CD8-positive, alpha-beta memory T cell (primary cell): ENCODE results near the gene FBLIM1. TPM values are rescaled to one million over a fixed set of nuclear protein-coding genes. Genes with fewer than 3 reads are reported as not detected.

ENCODE experiments used
- CTCF ChIA-PET: fragments of 350-600 bp; sonication (Branson Sonifier 250); formaldehyde crosslinking; loops from one replicate; lab custom pipeline; 2021; ENCODE audit warnings: antibody characterized with exemption; lab: Charles Lee
- POLR2A ChIA-PET: fragments of 350-600 bp; sonication (Branson Sonifier 250); formaldehyde crosslinking; loops from one replicate; lab custom pipeline; 2021; ENCODE audit warnings: antibody characterized with exemption; lab: Charles Lee
- DNase-seq, 5 donors: peaks; one replicate each; pipeline versions ENCODE4 v3.0.0 to v3.0.0-alpha.2; 2020 to 2022; ENCODE audit warnings: mixed read lengths in 1 of 5
- H3K27ac ChIP-seq: one replicate; pipeline ENCODE4 v1.7.0; 2013; ENCODE audit warnings: low read depth, mild to moderate bottlenecking, low read length, moderate library complexity
- H3K27me3 ChIP-seq: 2 replicates; pipeline ENCODE4 v1.7.0; 2013; ENCODE audit warnings: low read length, mild to moderate bottlenecking; ENCODE audit not compliant: insufficient read depth, poor library complexity, severe bottlenecking
- H3K36me3 ChIP-seq: 2 replicates; pipeline ENCODE4 v1.7.0; 2013; ENCODE audit warnings: mild to moderate bottlenecking, low read length, moderate library complexity; ENCODE audit not compliant: insufficient read depth
- H3K4me1 ChIP-seq: 2 replicates; pipeline ENCODE4 v1.7.0; 2013; ENCODE audit warnings: mild to moderate bottlenecking, low read length, moderate library complexity; ENCODE audit not compliant: insufficient read depth
- H3K4me3 ChIP-seq: 2 replicates; pipeline ENCODE4 v1.7.0; 2013; ENCODE audit warnings: mild to moderate bottlenecking, low read length
- H3K9me3 ChIP-seq: 2 replicates; pipeline ENCODE4 v1.7.0; 2013; ENCODE audit warnings: mild to moderate bottlenecking, low read length
- H3K27ac Mint-ChIP-seq, 8 donors: one replicate each; pipeline ENCODE4 v1.8.0; 2020 to 2021; ENCODE audit warnings: mixed read lengths in 8 of 8, mild to moderate bottlenecking in 6 of 8, inconsistent platforms in 3 of 8, moderate library complexity in 3 of 8
- H3K27me3 Mint-ChIP-seq, 2 donors: one replicate each; pipeline ENCODE4 v1.8.0; 2020 to 2021; ENCODE audit warnings: mixed read lengths in 2 of 2, mild to moderate bottlenecking in 1 of 2, moderate library complexity in 1 of 2
- H3K36me3 Mint-ChIP-seq, 3 donors: one replicate each; pipeline ENCODE4 v1.8.0; 2020 to 2021; ENCODE audit warnings: mixed read lengths in 3 of 3, inconsistent platforms in 1 of 3, mild to moderate bottlenecking in 1 of 3
- H3K4me1 Mint-ChIP-seq, 3 donors: one replicate each; pipeline ENCODE4 v1.8.0; 2020 to 2021; ENCODE audit warnings: mixed read lengths in 3 of 3, inconsistent platforms in 1 of 3, mild to moderate bottlenecking in 1 of 3
- H3K4me3 Mint-ChIP-seq, 7 donors: one replicate each; pipeline ENCODE4 v1.8.0; 2020 to 2021; ENCODE audit warnings: mixed read lengths in 7 of 7, mild to moderate bottlenecking in 6 of 7, moderate library complexity in 4 of 7, inconsistent platforms in 2 of 7
- H3K9me3 Mint-ChIP-seq, 5 donors: one replicate each; pipeline ENCODE4 v1.8.0; 2020 to 2022; ENCODE audit warnings: mixed read lengths in 5 of 5, mild to moderate bottlenecking in 3 of 5, moderate library complexity in 2 of 5, inconsistent platforms in 1 of 5
- polyA plus RNA-seq: library from polyadenylated mRNA; unstranded; fragments of 300-500 nt; fragmentation: Illumina TruSeq; gene quantifications from one replicate; pipeline ENCODE4 v1.2.3, GENCODE V29; 2021
- total RNA-seq, 2 experiments: library from RNA; stranded (reverse); gene quantifications; one replicate each; pipeline ENCODE4 v1.2.3, GENCODE V29; 2021

Gene FBLIM1
- total and polyA plus RNA-seq, 3 experiments from 2014 or later: not detected

DNA sequence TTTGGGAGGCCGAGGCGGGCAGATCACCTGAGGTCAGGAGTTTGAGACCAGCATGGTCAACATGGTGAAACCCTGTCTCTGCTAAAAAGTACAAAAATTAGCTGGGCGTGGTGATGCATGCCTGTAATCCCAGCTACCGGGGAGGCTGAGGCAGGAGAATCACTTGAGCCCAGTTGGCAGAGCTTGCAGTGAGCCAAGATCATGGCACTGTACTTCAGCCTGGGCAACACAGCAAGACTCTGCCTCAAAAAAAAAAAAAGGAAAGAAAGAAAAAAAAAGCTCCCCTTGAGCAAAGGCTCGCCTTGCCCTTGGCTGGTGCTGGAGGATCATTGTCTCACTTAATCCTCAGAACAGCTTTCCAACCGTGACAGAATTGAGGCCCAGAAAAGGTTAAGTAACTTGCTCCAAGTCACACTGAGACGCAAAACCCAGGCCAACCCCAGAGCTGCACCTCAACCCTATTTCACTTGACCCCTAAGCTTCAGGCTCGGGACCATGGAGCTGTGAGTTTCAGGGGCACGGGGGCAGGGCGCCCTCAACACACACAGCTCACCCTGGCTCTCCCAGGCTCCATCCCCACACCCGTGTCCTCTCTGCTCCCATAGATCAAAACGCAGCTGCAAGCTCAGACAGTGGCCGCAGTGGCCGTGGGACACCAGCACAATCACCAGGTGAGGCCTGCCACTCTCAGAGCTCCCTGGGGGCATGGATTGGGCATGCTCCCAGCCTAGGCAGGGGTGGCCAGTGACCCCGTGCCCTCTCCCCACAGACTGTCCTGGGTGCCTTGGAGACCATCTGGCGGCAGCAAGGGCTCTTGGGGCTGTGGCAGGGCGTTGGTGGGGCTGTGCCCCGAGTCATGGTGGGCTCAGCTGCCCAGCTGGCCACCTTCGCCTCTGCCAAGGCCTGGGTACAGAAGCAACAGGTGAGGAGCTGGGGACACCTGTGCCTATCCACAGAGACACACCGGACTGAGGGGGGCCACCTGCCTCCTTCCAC is 21.0 kb upstream of the FBLIM1 start:
- Mint-ChIP-seq H3K4me3 (no peak overlapping the region), H3K27me3 (no peaks in the 10 kb centered on the region), H3K4me1 (peaks cover 3 to 6% (median 6%) of the 10 kb centered on the region in 3 donors), H3K9me3 (no peaks in the 10 kb centered on the region), H3K36me3 (peaks cover 0 to 21% (median 0%) of the 10 kb centered on the region in 3 donors), H3K27ac (peak overlapping the region in 4 of 8 donors; percentile 3 to 83 (median 36))
- Histone ChIP-seq H3K36me3 (no peaks in the 10 kb centered on the region), H3K4me3 (no peak overlapping the region), H3K27me3 (no peaks in the 10 kb centered on the region), H3K9me3 (no peaks in the 10 kb centered on the region), H3K27ac (no peak overlapping the region), H3K4me1 (peaks cover 5% of the 10 kb centered on the region)
- CTCF ChIA-PET: interaction anchor here (0.6 to 1.9 kb wide), 4 partner anchors 8 to 146 kb away, joined by 3 to 4 read pairs (median 4); no protein-coding TSS in a partner anchor
- POLR2A ChIA-PET: no interaction called here
- no peak for DNase-seq

- H3K4me3 Mint-ChIP-seq: no peak overlapping the region
- peaks cover 3 to 6% (median 6%) of the 10 kb centered on the region in 3 donors for H3K4me1 Mint-ChIP-seq
- Histone ChIP-seq H3K36me3 (no peaks in the 10 kb centered on the region), H3K4me3 (no peak overlapping the region), H3K4me1 (peaks cover 5% of the 10 kb centered on the region), H3K9me3 (no peaks in the 10 kb centered on the region), H3K27ac (no peak overlapping the region), H3K27me3 (no peaks in the 10 kb centered on the region)
- H3K9me3 Mint-ChIP-seq: no peaks in the 10 kb centered on the region
- CTCF ChIA-PET: interaction anchor here (1.2 to 1.9 kb wide), 2 partner anchors 17 to 147 kb away, joined by 3 to 4 read pairs; no protein-coding TSS in a partner anchor
- peaks cover 0 to 11% (median 0%) of the 10 kb centered on the region in 3 donors for H3K36me3 Mint-ChIP-seq
- POLR2A ChIA-PET: no interaction called here
- DNase-seq: no peak
- peak overlapping the region in 1 of 8 donors; percentile 54 for H3K27ac Mint-ChIP-seq
- no peaks in the 10 kb centered on the region for H3K27me3 Mint-ChIP-seq
These were observed 20.0 kb upstream of the FBLIM1 start for GRCh38 chr1:15738416-15739113.

DNA sequence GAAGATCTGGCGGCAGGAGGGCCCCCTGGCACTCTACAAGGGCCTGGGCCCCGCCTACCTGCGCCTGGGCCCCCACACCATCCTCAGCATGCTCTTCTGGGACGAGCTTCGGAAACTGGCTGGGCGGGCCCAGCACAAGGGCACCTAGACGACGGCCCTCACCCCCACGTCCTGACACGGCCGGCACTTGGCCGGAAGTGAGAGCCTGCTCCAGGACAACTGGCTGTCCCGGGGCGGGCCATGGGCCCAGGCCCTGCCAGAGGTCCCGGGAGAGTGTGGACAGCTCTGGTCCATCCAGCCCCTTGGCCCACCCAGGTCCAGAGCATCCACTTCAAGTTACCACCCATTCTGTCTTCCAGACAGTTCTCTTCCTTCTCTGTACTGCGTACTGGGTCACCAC is 19.3 kb upstream of the FBLIM1 start:
- no peaks in the 10 kb centered on the region for H3K27me3 Mint-ChIP-seq
- H3K27ac ChIP-seq: no peak overlapping the region
- peaks cover 3 to 6% (median 6%) of the 10 kb centered on the region in 3 donors for H3K4me1 Mint-ChIP-seq
- no peak overlapping the region for H3K4me3 Mint-ChIP-seq
- no peaks in the 10 kb centered on the region for H3K9me3 ChIP-seq
- POLR2A ChIA-PET: no interaction called here
- no peak for DNase-seq
- H3K27ac Mint-ChIP-seq: peak overlapping the region in 2 of 8 donors; percentile 42 to 90
- H3K4me1 ChIP-seq: peaks cover 5% of the 10 kb centered on the region
- H3K27me3 ChIP-seq: no peaks in the 10 kb centered on the region
- H3K36me3 ChIP-seq: no peaks in the 10 kb centered on the region
- no peaks in the 10 kb centered on the region for H3K9me3 Mint-ChIP-seq
- CTCF ChIA-PET: interaction anchor here (1.9 kb wide), 1 partner anchor 18 kb away, joined by 4 read pairs; no protein-coding TSS in a partner anchor
- peaks cover 0 to 5% (median 0%) of the 10 kb centered on the region in 3 donors for H3K36me3 Mint-ChIP-seq
- no peak overlapping the region for H3K4me3 ChIP-seq

DNA sequence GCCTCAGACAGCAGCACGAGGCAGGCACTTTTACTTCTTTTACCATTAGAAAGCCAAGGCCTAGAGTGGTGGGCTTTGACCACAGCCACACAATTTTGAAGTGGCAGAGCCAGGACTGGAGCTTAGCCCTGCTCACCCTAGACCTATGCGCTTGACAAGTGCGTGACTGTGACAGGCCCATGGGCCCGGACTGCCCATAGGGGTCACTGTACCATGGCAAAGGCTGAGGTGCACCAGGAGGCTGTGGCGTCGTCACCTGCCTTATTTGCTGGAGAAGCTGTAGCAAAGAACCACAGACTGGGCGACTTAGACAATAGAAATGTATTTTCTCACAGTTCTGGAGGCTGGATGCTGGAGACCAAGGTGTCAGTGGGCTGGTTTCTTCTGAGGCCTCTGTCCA is 18.9 kb upstream of the FBLIM1 start:
- no peaks in the 10 kb centered on the region for H3K27me3 Mint-ChIP-seq
- no peak overlapping the region for H3K4me3 Mint-ChIP-seq
- Histone ChIP-seq H3K4me1 (peaks cover 5% of the 10 kb centered on the region), H3K9me3 (no peaks in the 10 kb centered on the region), H3K27me3 (no peaks in the 10 kb centered on the region), H3K4me3 (no peak overlapping the region), H3K36me3 (no peaks in the 10 kb centered on the region), H3K27ac (no peak overlapping the region)
- ChIA-PET POLR2A (no interaction called here), CTCF (interaction anchor here (1.7 to 3.4 kb wide), 4 partner anchors 18 to 145 kb away, joined by 4 to 23 read pairs (median 6); no protein-coding TSS in a partner anchor)
- peaks cover 0 to under 1% (median 0%) of the 10 kb centered on the region in 3 donors for H3K36me3 Mint-ChIP-seq
- no peak for DNase-seq
- H3K4me1 Mint-ChIP-seq: peaks cover 3 to 6% (median 6%) of the 10 kb centered on the region in 3 donors
- peak overlapping the region in 4 of 8 donors; percentile 42 to 90 (median 71) for H3K27ac Mint-ChIP-seq
- no peaks in the 10 kb centered on the region for H3K9me3 Mint-ChIP-seq

GRCh38 chr1:15740924-15741850 is 17.4 kb upstream of the FBLIM1 start:
- no peaks in the 10 kb centered on the region for H3K27me3 ChIP-seq
- peaks cover 3 to 6% (median 6%) of the 10 kb centered on the region in 3 donors for H3K4me1 Mint-ChIP-seq
- H3K36me3 Mint-ChIP-seq: no peaks in the 10 kb centered on the region
- H3K4me3 ChIP-seq: no peak overlapping the region
- H3K36me3 ChIP-seq: no peaks in the 10 kb centered on the region
- ChIA-PET POLR2A (no interaction called here), CTCF (interaction anchor here (0.6 to 3.4 kb wide), 13 partner anchors 9 to 336 kb away, joined by 3 to 23 read pairs (median 3); no protein-coding TSS in a partner anchor)
- H3K9me3 Mint-ChIP-seq: no peaks in the 10 kb centered on the region
- peak overlapping the region in 1 of 8 donors; percentile 23 for H3K27ac Mint-ChIP-seq
- no peak overlapping the region for H3K4me3 Mint-ChIP-seq
- peak; percentile 19 to 75 (median 42) for DNase-seq
- H3K4me1 ChIP-seq: peaks cover 5% of the 10 kb centered on the region
- H3K27me3 Mint-ChIP-seq: no peaks in the 10 kb centered on the region
- no peaks in the 10 kb centered on the region for H3K9me3 ChIP-seq
- no peak overlapping the region for H3K27ac ChIP-seq

DNA sequence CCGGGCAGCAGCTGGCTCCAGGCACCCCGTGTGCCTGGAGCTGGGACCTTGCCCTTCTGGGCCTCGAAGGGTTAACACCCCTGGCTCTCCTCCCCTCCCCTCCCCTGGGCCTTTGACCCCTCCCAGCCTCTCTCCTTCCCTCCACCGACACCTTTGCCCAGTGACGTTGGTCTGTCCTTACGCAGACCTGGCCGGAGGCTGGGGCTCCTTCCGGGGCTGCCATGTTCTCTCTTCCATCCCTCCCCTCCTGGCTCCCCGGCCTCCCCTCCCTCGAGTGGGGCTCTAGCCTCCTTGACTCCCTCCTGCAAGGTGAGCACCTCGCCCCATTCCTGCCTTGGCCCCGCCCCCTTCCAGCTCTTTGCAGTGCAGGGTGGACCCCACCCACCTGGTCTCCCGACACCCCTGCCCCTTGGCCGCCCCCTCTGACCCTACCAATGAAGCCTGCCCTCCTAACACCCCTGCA is 16.2 kb upstream of the FBLIM1 start, which contains the start of gene TMEM82:
Gene TMEM82 (plus strand): TSS at position 161 of the 463 bp plus-strand sequence. CDS start 61 bp downstream, at position 222.
- POLR2A ChIA-PET: no interaction called here
- peak within 1 kb of the TSS in 1 of 8 donors; percentile 23 for H3K27ac Mint-ChIP-seq
- CTCF ChIA-PET: interaction anchor here (0.6 to 3.4 kb wide), 3 partner anchors 108 to 337 kb away, joined by 3 to 23 read pairs (median 4); no protein-coding TSS in a partner anchor

More for the DNA sequence above, 16.2 kb upstream of the FBLIM1 start, which contains the start of gene TMEM82:
- H3K4me3 ChIP-seq: no peak within 1 kb of the TSS
- H3K36me3 Mint-ChIP-seq: no peaks in the 10 kb centered on the region
- no peak within 1 kb of the TSS for H3K27ac ChIP-seq
- H3K4me1 Mint-ChIP-seq: peaks cover 3 to 6% (median 6%) of the 10 kb centered on the region in 3 donors
- H3K36me3 ChIP-seq: no peaks in the 10 kb centered on the region
- DNase-seq: no peak
- H3K27me3 ChIP-seq: no peaks in the 10 kb centered on the region
- no peaks in the 10 kb centered on the region for H3K9me3 Mint-ChIP-seq
- no peaks in the 10 kb centered on the region for H3K9me3 ChIP-seq
- no peaks in the 10 kb centered on the region for H3K27me3 Mint-ChIP-seq
- H3K4me1 ChIP-seq: peaks cover 5% of the 10 kb centered on the region
- no peak within 1 kb of the TSS for H3K4me3 Mint-ChIP-seq
